Measurements from ENCODE around the gene UBALD2. TPM values are rescaled to one million over a fixed set of nuclear protein-coding genes. Genes with fewer than 3 reads are reported as not detected.

UBALD2 gene
- total and polyA plus RNA-seq, 2 of the 13 experiments (the other 11 are each of a cell fraction or from before 2014, with no cell fraction given) = 3.3 to 89.7 TPM

DNA sequence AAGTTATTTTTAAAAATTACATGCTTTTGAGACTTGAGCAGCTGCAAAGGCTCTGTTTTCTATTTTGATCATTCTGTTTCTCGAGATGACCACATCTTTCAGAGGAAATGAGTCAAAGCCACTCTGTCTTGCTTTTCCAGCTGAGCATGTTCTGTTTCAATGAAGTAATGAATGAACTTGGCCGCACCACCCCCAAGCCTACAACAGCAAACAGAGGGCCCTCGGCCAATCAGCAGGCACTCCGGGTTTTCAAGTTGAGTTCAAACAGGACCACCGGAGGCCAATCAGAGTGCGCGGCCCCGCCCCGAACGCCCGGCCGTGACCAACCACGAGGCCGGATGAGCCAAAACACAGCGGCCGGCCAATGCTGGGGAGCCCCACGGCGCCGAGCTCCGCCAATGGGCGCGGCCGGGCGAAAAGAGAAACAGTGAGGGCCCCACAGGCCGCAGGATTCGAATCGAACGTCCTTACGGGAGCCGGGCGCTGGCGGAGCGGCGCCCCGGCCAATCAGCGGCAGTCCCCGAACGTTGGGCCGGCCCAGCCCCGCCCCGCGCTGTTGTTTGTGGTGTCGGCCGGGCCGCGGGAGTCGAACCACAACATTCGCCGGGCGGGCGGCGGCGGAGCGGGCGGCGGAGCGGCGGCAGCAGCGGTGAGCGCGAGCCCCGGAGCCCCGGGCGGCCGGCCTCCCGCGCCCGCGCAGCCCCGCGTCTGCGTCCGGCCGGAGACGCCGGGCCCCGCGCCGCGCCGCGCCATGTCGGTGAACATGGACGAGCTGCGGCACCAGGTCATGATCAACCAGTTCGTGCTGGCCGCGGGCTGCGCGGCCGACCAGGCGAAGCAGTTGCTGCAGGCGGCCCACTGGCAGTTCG lies at the start of gene UBALD2 (continued):
- TF ChIP-seq, protein P1, sequence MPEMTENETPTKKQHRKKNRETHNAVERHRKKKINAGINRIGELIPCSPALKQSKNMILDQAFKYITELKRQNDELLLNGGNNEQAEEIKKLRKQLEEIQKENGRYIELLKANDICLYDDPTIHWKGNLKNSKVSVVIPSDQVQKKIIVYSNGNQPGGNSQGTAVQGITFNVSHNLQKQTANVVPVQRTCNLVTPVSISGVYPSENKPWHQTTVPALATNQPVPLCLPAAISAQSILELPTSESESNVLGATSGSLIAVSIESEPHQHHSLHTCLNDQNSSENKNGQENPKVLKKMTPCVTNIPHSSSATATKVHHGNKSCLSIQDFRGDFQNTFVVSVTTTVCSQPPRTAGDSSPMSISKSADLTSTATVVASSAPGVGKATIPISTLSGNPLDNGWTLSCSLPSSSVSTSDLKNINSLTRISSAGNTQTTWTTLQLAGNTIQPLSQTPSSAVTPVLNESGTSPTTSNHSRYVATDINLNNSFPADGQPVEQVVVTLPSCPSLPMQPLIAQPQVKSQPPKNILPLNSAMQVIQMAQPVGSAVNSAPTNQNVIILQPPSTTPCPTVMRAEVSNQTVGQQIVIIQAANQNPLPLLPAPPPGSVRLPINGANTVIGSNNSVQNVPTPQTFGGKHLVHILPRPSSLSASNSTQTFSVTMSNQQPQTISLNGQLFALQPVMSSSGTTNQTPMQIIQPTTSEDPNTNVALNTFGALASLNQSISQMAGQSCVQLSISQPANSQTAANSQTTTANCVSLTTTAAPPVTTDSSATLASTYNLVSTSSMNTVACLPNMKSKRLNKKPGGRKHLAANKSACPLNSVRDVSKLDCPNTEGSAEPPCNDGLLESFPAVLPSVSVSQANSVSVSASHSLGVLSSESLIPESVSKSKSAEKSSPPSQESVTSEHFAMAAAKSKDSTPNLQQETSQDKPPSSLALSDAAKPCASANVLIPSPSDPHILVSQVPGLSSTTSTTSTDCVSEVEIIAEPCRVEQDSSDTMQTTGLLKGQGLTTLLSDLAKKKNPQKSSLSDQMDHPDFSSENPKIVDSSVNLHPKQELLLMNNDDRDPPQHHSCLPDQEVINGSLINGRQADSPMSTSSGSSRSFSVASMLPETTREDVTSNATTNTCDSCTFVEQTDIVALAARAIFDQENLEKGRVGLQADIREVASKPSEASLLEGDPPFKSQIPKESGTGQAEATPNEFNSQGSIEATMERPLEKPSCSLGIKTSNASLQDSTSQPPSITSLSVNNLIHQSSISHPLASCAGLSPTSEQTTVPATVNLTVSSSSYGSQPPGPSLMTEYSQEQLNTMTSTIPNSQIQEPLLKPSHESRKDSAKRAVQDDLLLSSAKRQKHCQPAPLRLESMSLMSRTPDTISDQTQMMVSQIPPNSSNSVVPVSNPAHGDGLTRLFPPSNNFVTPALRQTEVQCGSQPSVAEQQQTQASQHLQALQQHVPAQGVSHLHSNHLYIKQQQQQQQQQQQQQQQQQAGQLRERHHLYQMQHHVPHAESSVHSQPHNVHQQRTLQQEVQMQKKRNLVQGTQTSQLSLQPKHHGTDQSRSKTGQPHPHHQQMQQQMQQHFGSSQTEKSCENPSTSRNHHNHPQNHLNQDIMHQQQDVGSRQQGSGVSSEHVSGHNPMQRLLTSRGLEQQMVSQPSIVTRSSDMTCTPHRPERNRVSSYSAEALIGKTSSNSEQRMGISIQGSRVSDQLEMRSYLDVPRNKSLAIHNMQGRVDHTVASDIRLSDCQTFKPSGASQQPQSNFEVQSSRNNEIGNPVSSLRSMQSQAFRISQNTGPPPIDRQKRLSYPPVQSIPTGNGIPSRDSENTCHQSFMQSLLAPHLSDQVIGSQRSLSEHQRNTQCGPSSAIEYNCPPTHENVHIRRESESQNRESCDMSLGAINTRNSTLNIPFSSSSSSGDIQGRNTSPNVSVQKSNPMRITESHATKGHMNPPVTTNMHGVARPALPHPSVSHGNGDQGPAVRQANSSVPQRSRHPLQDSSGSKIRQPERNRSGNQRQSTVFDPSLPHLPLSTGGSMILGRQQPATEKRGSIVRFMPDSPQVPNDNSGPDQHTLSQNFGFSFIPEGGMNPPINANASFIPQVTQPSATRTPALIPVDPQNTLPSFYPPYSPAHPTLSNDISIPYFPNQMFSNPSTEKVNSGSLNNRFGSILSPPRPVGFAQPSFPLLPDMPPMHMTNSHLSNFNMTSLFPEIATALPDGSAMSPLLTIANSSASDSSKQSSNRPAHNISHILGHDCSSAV (CRISPR knock-in tag; IDR thresholded peaks at IDR 0.05; ENCODE audit: borderline replicate concordance) = no peak
- TF ChIP-seq FLYWCH1 (CRISPR knock-in tag; IDR thresholded peaks at IDR 0.05) = peak; percentile 84; the same call in 1 of the 2 replicates
- TF ChIP-seq, protein P2, sequence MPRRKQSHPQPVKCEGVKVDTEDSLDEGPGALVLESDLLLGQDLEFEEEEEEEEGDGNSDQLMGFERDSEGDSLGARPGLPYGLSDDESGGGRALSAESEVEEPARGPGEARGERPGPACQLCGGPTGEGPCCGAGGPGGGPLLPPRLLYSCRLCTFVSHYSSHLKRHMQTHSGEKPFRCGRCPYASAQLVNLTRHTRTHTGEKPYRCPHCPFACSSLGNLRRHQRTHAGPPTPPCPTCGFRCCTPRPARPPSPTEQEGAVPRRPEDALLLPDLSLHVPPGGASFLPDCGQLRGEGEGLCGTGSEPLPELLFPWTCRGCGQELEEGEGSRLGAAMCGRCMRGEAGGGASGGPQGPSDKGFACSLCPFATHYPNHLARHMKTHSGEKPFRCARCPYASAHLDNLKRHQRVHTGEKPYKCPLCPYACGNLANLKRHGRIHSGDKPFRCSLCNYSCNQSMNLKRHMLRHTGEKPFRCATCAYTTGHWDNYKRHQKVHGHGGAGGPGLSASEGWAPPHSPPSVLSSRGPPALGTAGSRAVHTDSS (CRISPR knock-in tag; conservative IDR thresholded peaks at IDR 0.05) = no peak
- peak; percentile 69 for TF ChIP-seq ZFX (CRISPR knock-in tag; IDR thresholded peaks at IDR 0.05; ENCODE audit: low read depth)
- no peak for TF ChIP-seq NR2F1 (CRISPR knock-in tag; IDR thresholded peaks at IDR 0.05)
- peak in 1 of 2 experiments; percentile 48; a peak in 1 of 4 replicates for TF ChIP-seq KLF16 (CRISPR knock-in tag; IDR thresholded peaks at IDR 0.05)
- TF ChIP-seq ZNF703 (CRISPR knock-in tag; IDR thresholded peaks at IDR 0.05; ENCODE audit: borderline replicate concordance) = 0 out of 2 replicates have a peak, but pooled peaks have one; percentile 13
- no peak for TF ChIP-seq ZNF567 (CRISPR knock-in tag; IDR thresholded peaks at IDR 0.05; ENCODE audit: borderline replicate concordance)
- TF ChIP-seq U2AF1 (optimal IDR thresholded peaks at IDR 0.05; ENCODE audit: low read depth, low read length) = no peak
- TF ChIP-seq, protein P3, sequence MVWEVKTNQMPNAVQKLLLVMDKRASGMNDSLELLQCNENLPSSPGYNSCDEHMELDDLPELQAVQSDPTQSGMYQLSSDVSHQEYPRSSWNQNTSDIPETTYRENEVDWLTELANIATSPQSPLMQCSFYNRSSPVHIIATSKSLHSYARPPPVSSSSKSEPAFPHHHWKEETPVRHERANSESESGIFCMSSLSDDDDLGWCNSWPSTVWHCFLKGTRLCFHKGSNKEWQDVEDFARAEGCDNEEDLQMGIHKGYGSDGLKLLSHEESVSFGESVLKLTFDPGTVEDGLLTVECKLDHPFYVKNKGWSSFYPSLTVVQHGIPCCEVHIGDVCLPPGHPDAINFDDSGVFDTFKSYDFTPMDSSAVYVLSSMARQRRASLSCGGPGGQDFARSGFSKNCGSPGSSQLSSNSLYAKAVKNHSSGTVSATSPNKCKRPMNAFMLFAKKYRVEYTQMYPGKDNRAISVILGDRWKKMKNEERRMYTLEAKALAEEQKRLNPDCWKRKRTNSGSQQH (CRISPR knock-in tag; IDR thresholded peaks at IDR 0.05; ENCODE audit: low read depth) = peak; percentile 98
- TF ChIP-seq NFKB2 (CRISPR knock-in tag; IDR thresholded peaks at IDR 0.05; ENCODE audit: borderline replicate concordance) = peak; percentile 44; the same call in 1 of the 2 replicates

Data from HepG2 (cell line).